Mesenchymal stem cell (in vitro differentiated cells and primary cell): ENCODE results near the gene SORBS2. TPM values are rescaled to one million over a fixed set of nuclear protein-coding genes. Genes with fewer than 3 reads are reported as not detected.
A peak's percentile ranks its signal among the peaks of the same experiment; 100 is the strongest.
"Not testable (repeated sequence)": the region's sequence is repeated elsewhere in the genome, so short reads cannot be mapped to it uniquely, and the experiment has no call there.

Experiments used
- DNase-seq: peaks from one replicate; pipeline ENCODE4 v3.0.0-alpha.2; 2013
- H2AFZ ChIP-seq: one replicate; pipeline ENCODE4 v1.6.1; 2013; ENCODE audit warnings: low read depth, mild to moderate bottlenecking, control low read depth, inconsistent platforms, low read length, moderate library complexity
- H2AK5ac ChIP-seq: 2 replicates; pipeline ENCODE4 v1.6.1; 2013; ENCODE audit warnings: low read length, moderate library complexity, mild to moderate bottlenecking, inconsistent platforms; ENCODE audit not compliant: severe bottlenecking
- H2BK120ac ChIP-seq: one replicate; pipeline ENCODE4 v1.6.1; 2013; ENCODE audit warnings: low read depth, mild to moderate bottlenecking, inconsistent platforms, low read length, moderate library complexity
- H2BK12ac ChIP-seq, 2 experiments: one replicate each; pipeline ENCODE4 v1.6.1; 2013; ENCODE audit warnings: inconsistent platforms in 2 of 2, low read length in 2 of 2, mild to moderate bottlenecking in 2 of 2, moderate library complexity in 2 of 2, control low read depth in 1 of 2
- H2BK15ac ChIP-seq: one replicate; pipeline ENCODE4 v1.6.1; 2013; ENCODE audit warnings: mild to moderate bottlenecking, low read depth, inconsistent platforms; ENCODE audit not compliant: poor library complexity, severe bottlenecking
- H2BK5ac ChIP-seq: 2 replicates; pipeline ENCODE4 v1.6.1; 2013; ENCODE audit warnings: low read depth, mild to moderate bottlenecking, low read length, control low read depth, inconsistent platforms; ENCODE audit not compliant: poor library complexity, severe bottlenecking
- H3K14ac ChIP-seq, 2 experiments: one replicate each; pipeline ENCODE4 v1.6.1; 2013; ENCODE audit warnings: inconsistent platforms in 2 of 2, low read length in 2 of 2, control low read depth in 1 of 2, mild to moderate bottlenecking in 1 of 2, moderate library complexity in 1 of 2
- H3K18ac ChIP-seq, 2 experiments: one replicate each; pipeline ENCODE4 v1.6.1; 2013; ENCODE audit warnings: inconsistent platforms in 2 of 2, low read length in 2 of 2, control low read depth in 1 of 2, low read depth in 1 of 2, mild to moderate bottlenecking in 1 of 2
- H3K23ac ChIP-seq, 2 experiments: one replicate each; pipeline ENCODE4 v1.6.1; 2013; ENCODE audit warnings: inconsistent platforms in 2 of 2, low read length in 2 of 2, mild to moderate bottlenecking in 2 of 2, moderate library complexity in 2 of 2, control low read depth in 1 of 2
- H3K27ac ChIP-seq: 2 replicates; pipeline ENCODE4 v1.5.1; 2013; ENCODE audit warnings: mild to moderate bottlenecking, moderate library complexity, low read length, control low read depth, inconsistent platforms; ENCODE audit not compliant: poor library complexity, severe bottlenecking
- H3K27me3 ChIP-seq, 2 experiments: 2 replicates each; pipeline versions ENCODE4 v1.6.1 to v1.7.0; 2013; ENCODE audit warnings: low read length in 2 of 2, mild to moderate bottlenecking in 2 of 2, moderate library complexity in 2 of 2, control low read depth in 1 of 2, inconsistent platforms in 1 of 2; ENCODE audit not compliant: control insufficient read depth in 1 of 2, insufficient read depth in 1 of 2
- H3K36me3 ChIP-seq, 2 experiments: 2 replicates each; pipeline versions ENCODE4 v1.6.1 to v1.7.0; 2013; ENCODE audit warnings: low read length in 2 of 2, control low read depth in 1 of 2, inconsistent platforms in 1 of 2, low read depth in 1 of 2, mild to moderate bottlenecking in 1 of 2; ENCODE audit not compliant: insufficient read depth in 2 of 2, control insufficient read depth in 1 of 2
- H3K4ac ChIP-seq, 2 experiments: one replicate each; pipeline ENCODE4 v1.6.1; 2013; ENCODE audit warnings: inconsistent platforms in 2 of 2, low read length in 2 of 2, mild to moderate bottlenecking in 2 of 2, moderate library complexity in 2 of 2, control low read depth in 1 of 2, low read depth in 1 of 2
- H3K4me1 ChIP-seq: 2 replicates; pipeline ENCODE4 v1.6.1; 2013; ENCODE audit warnings: low read depth, low read length, control low read depth; ENCODE audit not compliant: control insufficient read depth, insufficient read depth
- H3K4me2 ChIP-seq: 2 replicates; pipeline ENCODE4 v1.6.1; 2013; ENCODE audit warnings: low read length, mild to moderate bottlenecking, inconsistent platforms; ENCODE audit not compliant: poor library complexity, severe bottlenecking
- H3K4me3 ChIP-seq, 2 experiments: 2 replicates each; pipeline versions ENCODE4 v1.5.1 to v1.7.0; 2013; ENCODE audit warnings: low read length in 2 of 2, mild to moderate bottlenecking in 2 of 2, control low read depth in 1 of 2, low read depth in 1 of 2; ENCODE audit not compliant: insufficient read depth in 1 of 2
- H3K79me1 ChIP-seq: replicated peaks from 2 replicates; pipeline ENCODE4 v1.6.1; 2013; ENCODE audit warnings: mild to moderate bottlenecking, control low read depth, low read length, inconsistent platforms; ENCODE audit not compliant: poor library complexity, severe bottlenecking
- H3K9ac ChIP-seq: 2 replicates; pipeline ENCODE4 v1.7.0; 2013; ENCODE audit warnings: mild to moderate bottlenecking, low read length, moderate library complexity
- H3K9me3 ChIP-seq: 2 replicates; pipeline ENCODE4 v1.7.0; 2013; ENCODE audit warnings: mild to moderate bottlenecking, low read length; ENCODE audit not compliant: control insufficient read depth
- H4K8ac ChIP-seq: one replicate; pipeline ENCODE4 v1.6.1; 2013; ENCODE audit warnings: inconsistent platforms, mild to moderate bottlenecking, low read length, moderate library complexity
- H4K91ac ChIP-seq: one replicate; pipeline ENCODE4 v1.6.1; 2013; ENCODE audit warnings: mild to moderate bottlenecking, low read length, inconsistent platforms
- WGBS: methylation state at CpG from one replicate; pipeline ENCODE4 v1.1.7; 2013; ENCODE audit warnings: mixed read lengths; 5-methylcytosine and 5-hydroxymethylcytosine counted together
- polyA plus RNA-seq, 2 experiments: library from polyadenylated mRNA; stranded (reverse); fragments of 200-250 nt; gene quantifications; one replicate each; pipeline ENCODE4 v1.2.3, GENCODE V29; 2013

Gene SORBS2
- polyA plus RNA-seq (2013, experiment 1 of 2): 3.0 TPM
- 4.4 TPM for polyA plus RNA-seq (2013, experiment 2 of 2)

GRCh38 chr4:185811509-185812364 lies at the start of gene SORBS2:
SORBS2 (minus strand) TSS chr4:185812194; CDS start chr4:185690571, 121,623 bp downstream.
- H4K91ac ChIP-seq: no peak within 1 kb of the TSS
- peak; percentile 41 for DNase-seq
- H4K8ac ChIP-seq: no peak within 1 kb of the TSS
- no peak within 1 kb of the TSS for H3K4me3 ChIP-seq
- H3K79me1 ChIP-seq: no peaks in the 10 kb centered on the region
- no peaks in the 10 kb centered on the region for H3K27me3 ChIP-seq
- no peak within 1 kb of the TSS for H2BK15ac ChIP-seq
- no peak within 1 kb of the TSS for H3K23ac ChIP-seq
- no peak within 1 kb of the TSS for H3K9ac ChIP-seq
- no peak within 1 kb of the TSS for H2AFZ ChIP-seq
- no peak within 1 kb of the TSS for H3K4ac ChIP-seq
- H2BK12ac ChIP-seq: peak within 1 kb of the TSS in 1 of 2 experiments; percentile 60
- H2BK5ac ChIP-seq: no peak within 1 kb of the TSS
- no peaks in the 10 kb centered on the region for H3K36me3 ChIP-seq
- H3K4me1 ChIP-seq: peaks cover 8% of the 10 kb centered on the region
- H3K18ac ChIP-seq: no peak within 1 kb of the TSS
- 87% methylated on average over 19 of the region's 20 CpGs for WGBS
- H2BK120ac ChIP-seq: no peak within 1 kb of the TSS
- H3K27ac ChIP-seq: no peak within 1 kb of the TSS
- no peak within 1 kb of the TSS for H2AK5ac ChIP-seq
- no peaks in the 10 kb centered on the region for H3K9me3 ChIP-seq
- peak within 1 kb of the TSS; percentile 49 for H3K4me2 ChIP-seq
- peak within 1 kb of the TSS in 1 of 2 experiments; percentile 36 for H3K14ac ChIP-seq

GRCh38 chr4:185859111-185859510 lies 47.1 kb upstream of the SORBS2 start:
- H2BK15ac ChIP-seq: no peak overlapping the region
- H3K9ac ChIP-seq: no peak overlapping the region
- H3K27me3 ChIP-seq: no peaks in the 10 kb centered on the region
- no peak overlapping the region for H3K4me3 ChIP-seq
- peak; percentile 40 for DNase-seq
- H3K14ac ChIP-seq: no peak overlapping the region
- no peaks in the 10 kb centered on the region for H3K9me3 ChIP-seq
- H3K4me2 ChIP-seq: no peak overlapping the region
- no peak overlapping the region for H2BK5ac ChIP-seq
- no peak overlapping the region for H2AK5ac ChIP-seq
- H4K8ac ChIP-seq: no peak overlapping the region
- H2BK12ac ChIP-seq: no peak overlapping the region
- no peaks in the 10 kb centered on the region for H3K36me3 ChIP-seq
- no peaks in the 10 kb centered on the region for H3K4me1 ChIP-seq
- no peak overlapping the region for H4K91ac ChIP-seq
- no peak overlapping the region for H3K27ac ChIP-seq
- no peaks in the 10 kb centered on the region for H3K79me1 ChIP-seq
- H2BK120ac ChIP-seq: no peak overlapping the region
- no peak overlapping the region for H3K4ac ChIP-seq
- peak overlapping the region in 1 of 2 experiments; percentile 6 for H3K18ac ChIP-seq
- H3K23ac ChIP-seq: no peak overlapping the region
- WGBS: 26% methylated on average over 7 of the region's 7 CpGs
- H2AFZ ChIP-seq: no peak overlapping the region

- not testable (repeated sequence) for H3K27ac ChIP-seq, H3K18ac ChIP-seq, H3K9ac ChIP-seq, H2BK120ac ChIP-seq, H3K79me1 ChIP-seq, H3K14ac ChIP-seq, H4K91ac ChIP-seq, H2BK12ac ChIP-seq, H3K4me3 ChIP-seq, H3K9me3 ChIP-seq, H3K27me3 ChIP-seq, H3K4ac ChIP-seq, H3K36me3 ChIP-seq, H4K8ac ChIP-seq, H2AFZ ChIP-seq, H3K23ac ChIP-seq, H2AK5ac ChIP-seq, H2BK5ac ChIP-seq, DNase-seq, H3K4me1 ChIP-seq, H2BK15ac ChIP-seq, H3K4me2 ChIP-seq
- 39% methylated on average over 4 of the region's 4 CpGs for WGBS
Observed at GRCh38 chr4:185857561-185857960, 45.6 kb upstream of the SORBS2 start.

GRCh38 chr4:185853841-185854240 lies 41.8 kb upstream of the SORBS2 start:
- 96% methylated on average over 2 of the region's 3 CpGs for WGBS
- no peak overlapping the region for H2AFZ ChIP-seq
- H3K4me3 ChIP-seq: no peak overlapping the region
- H3K9me3 ChIP-seq: peaks cover 4% of the 10 kb centered on the region
- no peak overlapping the region for H2AK5ac ChIP-seq
- no peak overlapping the region for H2BK12ac ChIP-seq
- no peaks in the 10 kb centered on the region for H3K79me1 ChIP-seq
- H3K9ac ChIP-seq: no peak overlapping the region
- no peak overlapping the region for H4K91ac ChIP-seq
- no peak overlapping the region for H3K14ac ChIP-seq
- H3K27me3 ChIP-seq: no peaks in the 10 kb centered on the region
- no peak overlapping the region for H4K8ac ChIP-seq
- H2BK15ac ChIP-seq: no peak overlapping the region
- H3K18ac ChIP-seq: no peak overlapping the region
- no peak overlapping the region for H3K23ac ChIP-seq
- H2BK120ac ChIP-seq: no peak overlapping the region
- H3K4me2 ChIP-seq: no peak overlapping the region
- no peak overlapping the region for H2BK5ac ChIP-seq
- H3K27ac ChIP-seq: no peak overlapping the region
- H3K4me1 ChIP-seq: no peaks in the 10 kb centered on the region
- no peaks in the 10 kb centered on the region for H3K36me3 ChIP-seq
- DNase-seq: no peak
- H3K4ac ChIP-seq: no peak overlapping the region
